ENCODE measurements around the gene GPC3. TPM values are rescaled to one million over a fixed set of nuclear protein-coding genes. Genes with fewer than 3 reads are reported as not detected.

The GPC3 gene
- total RNA-seq, 1 experiment from 2014 or later: 233 TPM

- BruUV-seq (replicated peaks): no TSS peak
- H3K4me3 ChIP-seq (ENCODE audit: low read depth, low read length): no peak overlapping the region
- no peaks in the 10 kb centered on the region for H3K9me3 ChIP-seq
- H3K27me3 ChIP-seq (replicated peaks; ENCODE audit: control insufficient read depth, insufficient read depth, low read length): no peaks in the 10 kb centered on the region
- Mint-ChIP-seq H3K9me3 (ENCODE audit: unreplicated experiment) (no peaks in the 10 kb centered on the region), H3K27ac (ENCODE audit: unreplicated experiment) (no peak overlapping the region), H3K4me1 (ENCODE audit: low read depth, unreplicated experiment) (no peaks in the 10 kb centered on the region), H3K4me3 (ENCODE audit: unreplicated experiment) (no peak overlapping the region), H3K36me3 (ENCODE audit: insufficient read depth, unreplicated experiment) (peaks cover 5% of the 10 kb centered on the region), H3K27me3 (ENCODE audit: insufficient read depth, unreplicated experiment) (no peaks in the 10 kb centered on the region)
- intact Hi-C loops (cut with micrococcal nuclease; ENCODE audit: unreplicated experiment): no loop called here
- CTCF ChIA-PET: no interaction called here
- TF ChIP-seq, protein P1, sequence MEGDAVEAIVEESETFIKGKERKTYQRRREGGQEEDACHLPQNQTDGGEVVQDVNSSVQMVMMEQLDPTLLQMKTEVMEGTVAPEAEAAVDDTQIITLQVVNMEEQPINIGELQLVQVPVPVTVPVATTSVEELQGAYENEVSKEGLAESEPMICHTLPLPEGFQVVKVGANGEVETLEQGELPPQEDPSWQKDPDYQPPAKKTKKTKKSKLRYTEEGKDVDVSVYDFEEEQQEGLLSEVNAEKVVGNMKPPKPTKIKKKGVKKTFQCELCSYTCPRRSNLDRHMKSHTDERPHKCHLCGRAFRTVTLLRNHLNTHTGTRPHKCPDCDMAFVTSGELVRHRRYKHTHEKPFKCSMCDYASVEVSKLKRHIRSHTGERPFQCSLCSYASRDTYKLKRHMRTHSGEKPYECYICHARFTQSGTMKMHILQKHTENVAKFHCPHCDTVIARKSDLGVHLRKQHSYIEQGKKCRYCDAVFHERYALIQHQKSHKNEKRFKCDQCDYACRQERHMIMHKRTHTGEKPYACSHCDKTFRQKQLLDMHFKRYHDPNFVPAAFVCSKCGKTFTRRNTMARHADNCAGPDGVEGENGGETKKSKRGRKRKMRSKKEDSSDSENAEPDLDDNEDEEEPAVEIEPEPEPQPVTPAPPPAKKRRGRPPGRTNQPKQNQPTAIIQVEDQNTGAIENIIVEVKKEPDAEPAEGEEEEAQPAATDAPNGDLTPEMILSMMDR (IDR thresholded peaks at IDR 0.05; ENCODE audit: insufficient read depth in 1 of 2, low read depth in 1 of 2, low read length in 1 of 2, severe bottlenecking in 1 of 2, unreplicated experiment in 1 of 2): no peak
- no peak for DNase-seq
- H3K4me1 ChIP-seq: no peaks in the 10 kb centered on the region
- POLR2A ChIA-PET: interaction anchor here (0.6 kb wide), 1 partner anchor 38 kb away, joined by 4 read pairs; no protein-coding TSS in a partner anchor
- no peaks in the 10 kb centered on the region for H3K36me3 ChIP-seq (ENCODE audit: control insufficient read depth, insufficient read depth, low read length)
These were observed 336.8 kb downstream of the GPC3 start for GRCh38 chrX:133648594-133648993.

DNA sequence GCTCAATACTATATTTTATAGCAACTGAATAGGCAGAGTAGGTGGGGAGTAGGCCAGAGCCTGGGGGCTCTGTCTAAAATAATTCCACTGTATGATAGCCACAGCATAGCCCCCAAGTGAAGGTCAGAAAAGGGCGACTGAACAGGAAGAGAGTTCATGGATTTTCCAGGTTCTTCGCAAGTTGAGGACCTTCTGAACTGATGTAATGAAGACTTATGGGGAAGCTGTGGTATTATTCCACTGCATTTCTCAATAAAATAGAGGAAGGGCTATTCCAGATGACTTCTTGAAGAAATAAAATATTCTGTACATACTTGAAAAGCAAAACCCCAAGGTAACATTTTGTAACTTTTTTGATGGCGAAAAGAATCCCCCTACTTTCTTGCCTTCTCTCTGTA lies 338.7 kb downstream of the GPC3 start:
- Mint-ChIP-seq H3K9me3 (ENCODE audit: unreplicated experiment) (no peaks in the 10 kb centered on the region), H3K4me3 (ENCODE audit: unreplicated experiment) (no peak overlapping the region), H3K4me1 (ENCODE audit: low read depth, unreplicated experiment) (no peaks in the 10 kb centered on the region), H3K27ac (ENCODE audit: unreplicated experiment) (no peak overlapping the region), H3K27me3 (ENCODE audit: insufficient read depth, unreplicated experiment) (no peaks in the 10 kb centered on the region), H3K36me3 (ENCODE audit: insufficient read depth, unreplicated experiment) (peaks cover 5% of the 10 kb centered on the region)
- POLR2A ChIA-PET: no interaction called here
- Histone ChIP-seq H3K4me3 (ENCODE audit: low read depth, low read length) (no peak overlapping the region), H3K9me3 (no peaks in the 10 kb centered on the region), H3K27me3 (replicated peaks; ENCODE audit: control insufficient read depth, insufficient read depth, low read length) (no peaks in the 10 kb centered on the region), H3K36me3 (ENCODE audit: control insufficient read depth, insufficient read depth, low read length) (no peaks in the 10 kb centered on the region), H3K4me1 (no peaks in the 10 kb centered on the region)
- intact Hi-C loops (cut with micrococcal nuclease; ENCODE audit: unreplicated experiment): no loop called here
- no peak for DNase-seq
- no TSS peak for BruUV-seq (replicated peaks)
- CTCF ChIA-PET: no interaction called here
- TF ChIP-seq, protein P1 (IDR thresholded peaks at IDR 0.05; ENCODE audit: insufficient read depth in 1 of 2, low read depth in 1 of 2, low read length in 1 of 2, severe bottlenecking in 1 of 2, unreplicated experiment in 1 of 2): no peak

GRCh38 chrX:133645977-133646718 lies 339.2 kb downstream of the GPC3 start:
- CTCF ChIA-PET: no interaction called here
- Histone ChIP-seq H3K4me1 (no peaks in the 10 kb centered on the region), H3K27me3 (replicated peaks; ENCODE audit: control insufficient read depth, insufficient read depth, low read length) (no peaks in the 10 kb centered on the region), H3K36me3 (ENCODE audit: control insufficient read depth, insufficient read depth, low read length) (no peaks in the 10 kb centered on the region), H3K9me3 (no peaks in the 10 kb centered on the region), H3K4me3 (ENCODE audit: low read depth, low read length) (no peak overlapping the region)
- Mint-ChIP-seq H3K27ac (ENCODE audit: unreplicated experiment) (no peak overlapping the region), H3K36me3 (ENCODE audit: insufficient read depth, unreplicated experiment) (peaks cover 5% of the 10 kb centered on the region), H3K4me3 (ENCODE audit: unreplicated experiment) (no peak overlapping the region), H3K9me3 (ENCODE audit: unreplicated experiment) (no peaks in the 10 kb centered on the region), H3K4me1 (ENCODE audit: low read depth, unreplicated experiment) (no peaks in the 10 kb centered on the region), H3K27me3 (ENCODE audit: insufficient read depth, unreplicated experiment) (no peaks in the 10 kb centered on the region)
- POLR2A ChIA-PET: no interaction called here
- BruUV-seq (replicated peaks): no TSS peak
- DNase-seq: no peak
- TF ChIP-seq, protein P1 (IDR thresholded peaks at IDR 0.05; ENCODE audit: insufficient read depth in 1 of 2, low read depth in 1 of 2, low read length in 1 of 2, severe bottlenecking in 1 of 2, unreplicated experiment in 1 of 2): no peak
- intact Hi-C loops (cut with micrococcal nuclease; ENCODE audit: unreplicated experiment): no loop called here
